GM20000 (cell line): ENCODE results near the gene HOXB5.

Experiments
- DNase-seq: peaks from one replicate; pipeline ENCODE4 v3.0.0; 2012; ENCODE audit warnings: low spot score
- TF ChIP-seq, protein P1 (sequence below): IDR thresholded peaks from 2 replicates; pipeline ENCODE4 v1.5.1; 2012; ENCODE audit warnings: mild to moderate bottlenecking, control low read depth; ENCODE audit errors: extremely low read depth, missing control alignments

Gene HOXB5

DNA sequence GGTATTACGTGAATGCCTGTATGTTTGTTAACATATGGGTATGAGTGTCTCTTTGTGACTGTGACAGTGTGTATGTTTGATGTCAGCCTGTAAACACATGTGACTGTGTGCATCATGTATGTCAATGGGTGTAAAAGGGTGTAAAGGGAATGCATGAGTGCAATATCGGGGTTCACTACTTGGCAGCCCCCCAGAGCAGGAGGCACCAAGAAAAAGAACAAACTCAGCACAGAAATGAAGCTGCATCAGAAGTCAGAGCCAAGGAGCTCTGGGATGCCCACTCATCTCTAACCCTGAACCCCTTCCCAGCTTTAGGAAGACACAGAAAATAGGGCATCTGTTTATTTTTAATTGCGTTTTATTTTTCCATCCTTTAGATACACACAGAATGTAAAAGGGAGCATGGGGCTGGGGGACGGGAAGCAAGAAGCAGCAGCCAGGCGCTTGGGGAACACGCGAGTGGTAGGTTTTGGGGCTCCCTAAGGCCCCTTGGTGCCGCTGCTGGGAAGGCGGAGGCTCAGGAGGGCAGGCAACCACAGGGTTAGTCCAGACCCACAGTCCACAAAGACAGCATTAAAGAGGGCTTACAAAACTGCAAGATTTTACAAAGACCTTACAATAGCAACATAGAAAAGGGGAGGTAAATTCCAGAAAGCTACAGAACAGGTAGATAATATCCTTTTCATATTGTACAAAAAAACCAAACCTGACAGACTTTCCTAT lies 13.5 kb upstream of the HOXB5 start:
- TF ChIP-seq, protein P1, sequence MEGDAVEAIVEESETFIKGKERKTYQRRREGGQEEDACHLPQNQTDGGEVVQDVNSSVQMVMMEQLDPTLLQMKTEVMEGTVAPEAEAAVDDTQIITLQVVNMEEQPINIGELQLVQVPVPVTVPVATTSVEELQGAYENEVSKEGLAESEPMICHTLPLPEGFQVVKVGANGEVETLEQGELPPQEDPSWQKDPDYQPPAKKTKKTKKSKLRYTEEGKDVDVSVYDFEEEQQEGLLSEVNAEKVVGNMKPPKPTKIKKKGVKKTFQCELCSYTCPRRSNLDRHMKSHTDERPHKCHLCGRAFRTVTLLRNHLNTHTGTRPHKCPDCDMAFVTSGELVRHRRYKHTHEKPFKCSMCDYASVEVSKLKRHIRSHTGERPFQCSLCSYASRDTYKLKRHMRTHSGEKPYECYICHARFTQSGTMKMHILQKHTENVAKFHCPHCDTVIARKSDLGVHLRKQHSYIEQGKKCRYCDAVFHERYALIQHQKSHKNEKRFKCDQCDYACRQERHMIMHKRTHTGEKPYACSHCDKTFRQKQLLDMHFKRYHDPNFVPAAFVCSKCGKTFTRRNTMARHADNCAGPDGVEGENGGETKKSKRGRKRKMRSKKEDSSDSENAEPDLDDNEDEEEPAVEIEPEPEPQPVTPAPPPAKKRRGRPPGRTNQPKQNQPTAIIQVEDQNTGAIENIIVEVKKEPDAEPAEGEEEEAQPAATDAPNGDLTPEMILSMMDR: no peak
- DNase-seq: no peak

GRCh38 chr17:48605991-48606891 lies 12.7 kb upstream of the HOXB5 start:
- TF ChIP-seq, protein P1: no peak
- no peak for DNase-seq

DNA sequence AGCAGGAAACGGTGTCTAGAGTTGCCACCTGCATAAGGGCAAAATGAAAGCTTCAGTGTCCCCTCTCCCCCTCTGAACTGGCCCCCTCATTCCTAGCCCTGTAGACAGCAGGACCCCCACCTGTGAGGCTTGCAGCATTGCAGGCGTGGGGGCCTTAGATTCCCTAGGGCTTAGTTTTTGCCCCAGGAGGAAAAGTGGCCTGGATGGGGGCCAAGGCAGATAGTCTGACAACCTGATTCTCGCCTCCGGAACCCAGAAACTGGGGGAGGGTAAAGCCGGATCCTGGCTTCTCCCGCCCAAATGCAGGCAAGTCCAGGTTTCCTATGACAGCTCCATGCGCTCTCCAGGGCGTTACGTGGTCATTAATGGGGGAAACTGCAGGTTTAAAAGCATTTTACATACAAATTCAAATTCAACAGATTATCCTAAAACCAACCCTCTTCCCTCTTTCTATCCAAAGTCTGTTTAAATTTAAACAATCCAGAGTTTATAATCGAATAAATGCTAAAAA lies 11.9 kb upstream of the HOXB5 start:
- DNase-seq: no peak
- TF ChIP-seq, protein P1: no peak

DNA sequence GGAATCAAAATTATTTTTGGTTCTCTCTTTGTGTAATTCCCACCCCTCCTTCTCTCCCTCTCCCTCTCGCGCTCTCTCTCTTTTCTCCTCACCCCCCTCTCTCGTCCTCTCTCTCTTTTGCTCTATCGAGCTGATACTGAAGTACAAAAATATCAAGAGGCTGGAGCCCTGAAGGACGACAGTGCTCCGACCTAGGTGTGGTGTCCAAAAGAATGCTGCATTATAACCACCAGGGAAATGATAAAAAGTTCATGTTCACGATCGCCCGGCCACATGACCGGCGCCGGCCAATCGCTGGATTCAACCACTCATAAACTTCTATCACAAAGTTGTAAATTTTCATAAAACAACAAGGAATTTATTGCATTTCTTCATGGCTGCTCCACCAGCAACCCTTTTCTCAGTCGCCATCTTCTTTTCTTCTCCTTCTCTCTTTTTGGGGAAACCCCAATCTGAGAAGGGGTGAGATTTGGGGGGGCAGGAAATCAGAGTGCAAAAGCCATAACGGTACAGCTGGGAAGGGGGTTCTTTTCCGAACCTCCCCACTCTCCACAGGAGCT lies 11.3 kb upstream of the HOXB5 start, which contains the start of gene HOXB6:
Gene HOXB6, minus strand, starts transcription at position 217 of the 560 bp plus-strand sequence. CDS start 6,836 bp downstream, outside the sequence.
- DNase-seq: no peak
- TF ChIP-seq, protein P1: no peak

GRCh38 chr17:48603959-48604769 lies 10.6 kb upstream of the HOXB5 start:
- TF ChIP-seq, protein P1: no peak
- no peak for DNase-seq

GRCh38 chr17:48601539-48602425 lies 8.2 kb upstream of the HOXB5 start:
- TF ChIP-seq, protein P1: no peak
- DNase-seq: no peak
